ENCODE data around the gene IL17D. TPM values are rescaled to one million over a fixed set of nuclear protein-coding genes. Genes with fewer than 3 reads are reported as not detected.

Gene IL17D
- total RNA-seq, 1 experiment from 2014 or later = 2.2 TPM

- POLR2A ChIA-PET = no interaction called here
- intact Hi-C loops (cut with micrococcal nuclease; ENCODE audit: unreplicated experiment) = no loop called here
- no peak for DNase-seq
These were observed 18.2 kb downstream of the IL17D start for GRCh38 chr13:20721454-20722357.

GRCh38 chr13:20727856-20728255, 24.4 kb downstream of the IL17D start:
- H3K4me1 Mint-ChIP-seq (ENCODE audit: low read depth, unreplicated experiment) = no peaks in the 10 kb centered on the region
- H3K27ac Mint-ChIP-seq (ENCODE audit: unreplicated experiment) = no peak overlapping the region
- Histone ChIP-seq H3K4me1 (no peaks in the 10 kb centered on the region), H3K27me3 (replicated peaks; ENCODE audit: control insufficient read depth, insufficient read depth, low read length) (no peaks in the 10 kb centered on the region), H3K36me3 (ENCODE audit: control insufficient read depth, insufficient read depth, low read length) (no peaks in the 10 kb centered on the region), H3K4me3 (ENCODE audit: low read depth, low read length) (no peak overlapping the region), H3K9me3 (no peaks in the 10 kb centered on the region)
- POLR2A ChIA-PET = no interaction called here
- TF ChIP-seq CTCF (IDR thresholded peaks at IDR 0.05; ENCODE audit: insufficient read depth in 1 of 2, low read depth in 1 of 2, low read length in 1 of 2, severe bottlenecking in 1 of 2, unreplicated experiment in 1 of 2) = no peak
- no peak overlapping the region for H3K4me3 Mint-ChIP-seq (ENCODE audit: unreplicated experiment)
- intact Hi-C loops (cut with micrococcal nuclease; ENCODE audit: unreplicated experiment) = no loop called here
- no TSS peak for BruUV-seq (replicated peaks)
- no peaks in the 10 kb centered on the region for H3K36me3 Mint-ChIP-seq (ENCODE audit: insufficient read depth, unreplicated experiment)
- no peaks in the 10 kb centered on the region for H3K9me3 Mint-ChIP-seq (ENCODE audit: unreplicated experiment)
- no peak for DNase-seq
- CTCF ChIA-PET = interaction anchor here (0.6 kb wide), 1 partner anchor 160 kb away, joined by 9 read pairs; no protein-coding TSS in a partner anchor
- H3K27me3 Mint-ChIP-seq (ENCODE audit: insufficient read depth, unreplicated experiment) = no peaks in the 10 kb centered on the region

More at GRCh38 chr13:20721454-20722357, 18.2 kb downstream of the IL17D start:
- Mint-ChIP-seq H3K9me3 (ENCODE audit: unreplicated experiment) (no peaks in the 10 kb centered on the region), H3K27me3 (ENCODE audit: insufficient read depth, unreplicated experiment) (no peaks in the 10 kb centered on the region), H3K4me1 (ENCODE audit: low read depth, unreplicated experiment) (no peaks in the 10 kb centered on the region), H3K36me3 (ENCODE audit: insufficient read depth, unreplicated experiment) (no peaks in the 10 kb centered on the region), H3K4me3 (ENCODE audit: unreplicated experiment) (no peak overlapping the region), H3K27ac (ENCODE audit: unreplicated experiment) (no peak overlapping the region)
- peaks cover 8% of the 10 kb centered on the region; the same call in 1 of the 2 replicates for H3K4me1 ChIP-seq
- no TSS peak for BruUV-seq (replicated peaks)
- CTCF ChIA-PET = no interaction called here
- TF ChIP-seq CTCF (IDR thresholded peaks at IDR 0.05; ENCODE audit: insufficient read depth in 1 of 2, low read depth in 1 of 2, low read length in 1 of 2, severe bottlenecking in 1 of 2, unreplicated experiment in 1 of 2) = no peak
- no peaks in the 10 kb centered on the region for H3K9me3 ChIP-seq
- H3K4me3 ChIP-seq (ENCODE audit: low read depth, low read length) = no peak overlapping the region
- no peaks in the 10 kb centered on the region for H3K27me3 ChIP-seq (replicated peaks; ENCODE audit: control insufficient read depth, insufficient read depth, low read length)
- H3K36me3 ChIP-seq (ENCODE audit: control insufficient read depth, insufficient read depth, low read length) = no peaks in the 10 kb centered on the region

DNA sequence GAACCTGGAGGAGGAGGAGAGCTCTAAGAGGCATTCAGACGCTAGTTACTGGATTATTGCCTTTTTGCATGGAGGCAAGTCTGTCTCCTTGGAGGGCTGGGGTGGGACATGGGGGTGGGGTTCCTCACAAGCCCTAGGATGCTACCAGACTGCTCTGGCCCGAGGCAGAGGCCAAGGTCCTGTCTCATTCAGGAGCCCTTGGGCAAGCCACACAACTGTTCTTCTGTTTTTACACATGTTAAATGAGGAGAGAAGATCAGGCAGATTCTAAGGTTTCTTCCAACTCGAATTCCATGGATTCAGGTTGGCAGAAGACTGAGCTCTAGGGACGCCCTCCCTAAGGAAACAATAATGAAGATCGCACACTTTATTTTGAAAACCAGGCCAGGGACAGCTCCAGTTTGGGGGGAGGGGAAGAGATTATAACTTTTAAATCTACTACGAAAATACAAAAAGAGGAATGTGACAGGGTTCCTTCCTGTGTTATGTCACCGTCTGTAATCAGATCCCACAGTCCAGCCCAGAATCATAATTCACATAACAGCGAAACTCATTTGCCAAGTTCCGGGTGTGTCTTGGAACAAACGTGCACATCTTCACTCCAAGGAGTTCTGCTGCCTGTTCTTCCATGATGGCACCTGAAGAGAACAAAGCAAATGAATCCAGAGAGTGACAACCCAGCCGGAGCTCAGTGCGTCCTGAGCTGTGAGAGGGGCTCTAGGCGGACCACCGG, 25.2 kb downstream of the IL17D start:
- no peaks in the 10 kb centered on the region for H3K27me3 Mint-ChIP-seq (ENCODE audit: insufficient read depth, unreplicated experiment)
- no TSS peak for BruUV-seq (replicated peaks)

More for the DNA sequence above, 25.2 kb downstream of the IL17D start:
- Histone ChIP-seq H3K36me3 (ENCODE audit: control insufficient read depth, insufficient read depth, low read length) (no peaks in the 10 kb centered on the region), H3K4me1 (no peaks in the 10 kb centered on the region), H3K27me3 (replicated peaks; ENCODE audit: control insufficient read depth, insufficient read depth, low read length) (no peaks in the 10 kb centered on the region), H3K4me3 (ENCODE audit: low read depth, low read length) (no peak overlapping the region), H3K9me3 (no peaks in the 10 kb centered on the region)
- intact Hi-C loops (cut with micrococcal nuclease; ENCODE audit: unreplicated experiment) = no loop called here
- Mint-ChIP-seq H3K4me3 (ENCODE audit: unreplicated experiment) (no peak overlapping the region), H3K9me3 (ENCODE audit: unreplicated experiment) (no peaks in the 10 kb centered on the region), H3K4me1 (ENCODE audit: low read depth, unreplicated experiment) (no peaks in the 10 kb centered on the region), H3K27ac (ENCODE audit: unreplicated experiment) (no peak overlapping the region), H3K36me3 (ENCODE audit: insufficient read depth, unreplicated experiment) (no peaks in the 10 kb centered on the region)
- no peak for TF ChIP-seq CTCF (IDR thresholded peaks at IDR 0.05; ENCODE audit: insufficient read depth in 1 of 2, low read depth in 1 of 2, low read length in 1 of 2, severe bottlenecking in 1 of 2, unreplicated experiment in 1 of 2)
- no peak for DNase-seq
- CTCF ChIA-PET = interaction anchor here (0.6 kb wide), 1 partner anchor 161 kb away, joined by 9 read pairs; no protein-coding TSS in a partner anchor
- POLR2A ChIA-PET = no interaction called here

All from Caco-2 (cell line).